ENCODE results near the gene TRAPPC10. TPM values are rescaled to one million over a fixed set of nuclear protein-coding genes. Genes with fewer than 3 reads are reported as not detected.

The TRAPPC10 gene
- total and polyA plus RNA-seq, 2 experiments from 2014 or later, result 12.9 to 16.6 TPM

GRCh38 chr21:44076316-44076715 lies 64.2 kb downstream of the TRAPPC10 start:
- H3K9me3 ChIP-seq (ENCODE audit: low read depth), result no peaks in the 10 kb centered on the region
- H4K20me1 ChIP-seq (ENCODE audit: insufficient read depth, poor library complexity, severe bottlenecking), result no peaks in the 10 kb centered on the region
- no peaks in the 10 kb centered on the region for H3K79me2 ChIP-seq
- H3K36me3 ChIP-seq (replicated peaks; ENCODE audit: insufficient read depth, low read depth), result no peaks in the 10 kb centered on the region
- no peak overlapping the region for H3K4me2 ChIP-seq
- H3K9me2 ChIP-seq (replicated peaks; ENCODE audit: insufficient read depth), result no peaks in the 10 kb centered on the region
- H3K4me3 ChIP-seq, result no peak overlapping the region
- WGBS (ENCODE audit: low lambda C conversion rate, missing lambda C conversion rate), result 94% methylated on average over 5 of the region's 5 CpGs
- H3K27ac ChIP-seq, result no peak overlapping the region
- no peak for DNase-seq (ENCODE audit: low spot score)
- TF ChIP-seq EZH2 (IDR thresholded peaks at IDR 0.05; ENCODE audit: borderline replicate concordance) (no peak), EZH2phosphoT487 (IDR thresholded peaks at IDR 0.05; ENCODE audit: low read depth, severe bottlenecking, unreplicated experiment) (no peak), CTCF (IDR thresholded peaks at IDR 0.05; ENCODE audit: poor library complexity) (no peak)
- no peak overlapping the region for H2AFZ ChIP-seq
- H3K27me3 ChIP-seq, result no peaks in the 10 kb centered on the region
- no peaks in the 10 kb centered on the region for H3K4me1 ChIP-seq (ENCODE audit: insufficient read depth)

- H3K36me3 ChIP-seq (replicated peaks; ENCODE audit: insufficient read depth, low read depth), result no peaks in the 10 kb centered on the region
Observed at GRCh38 chr21:44078411-44078981, 66.4 kb downstream of the TRAPPC10 start.

GRCh38 chr21:44079446-44079845 lies 67.3 kb downstream of the TRAPPC10 start:
- H4K20me1 ChIP-seq (ENCODE audit: insufficient read depth, poor library complexity, severe bottlenecking), result no peaks in the 10 kb centered on the region
- H3K9me2 ChIP-seq (replicated peaks; ENCODE audit: insufficient read depth), result no peaks in the 10 kb centered on the region
- TF ChIP-seq CTCF (IDR thresholded peaks at IDR 0.05; ENCODE audit: poor library complexity) (no peak), EZH2phosphoT487 (IDR thresholded peaks at IDR 0.05; ENCODE audit: low read depth, severe bottlenecking, unreplicated experiment) (no peak), EZH2 (IDR thresholded peaks at IDR 0.05; ENCODE audit: borderline replicate concordance) (no peak)
- H3K4me2 ChIP-seq, result no peak overlapping the region
- no peaks in the 10 kb centered on the region for H3K79me2 ChIP-seq
- no peaks in the 10 kb centered on the region for H3K27me3 ChIP-seq
- no peak overlapping the region for H3K4me3 ChIP-seq
- no peak for DNase-seq (ENCODE audit: low spot score)
- no peak overlapping the region for H3K27ac ChIP-seq
- no peaks in the 10 kb centered on the region for H3K36me3 ChIP-seq (replicated peaks; ENCODE audit: insufficient read depth, low read depth)
- H3K4me1 ChIP-seq (ENCODE audit: insufficient read depth), result peaks cover 9% of the 10 kb centered on the region
- 95% methylated on average over 3 of the region's 3 CpGs for WGBS (ENCODE audit: low lambda C conversion rate, missing lambda C conversion rate)
- H2AFZ ChIP-seq, result no peak overlapping the region
- H3K9me3 ChIP-seq (ENCODE audit: low read depth), result no peaks in the 10 kb centered on the region

More at GRCh38 chr21:44078411-44078981, 66.4 kb downstream of the TRAPPC10 start:
- Histone ChIP-seq H3K9me3 (ENCODE audit: low read depth) (no peaks in the 10 kb centered on the region), H3K4me1 (ENCODE audit: insufficient read depth) (peaks cover 3% of the 10 kb centered on the region), H3K9me2 (replicated peaks; ENCODE audit: insufficient read depth) (no peaks in the 10 kb centered on the region), H3K27me3 (no peaks in the 10 kb centered on the region), H4K20me1 (ENCODE audit: insufficient read depth, poor library complexity, severe bottlenecking) (no peaks in the 10 kb centered on the region), H3K27ac (no peak overlapping the region), H3K79me2 (no peaks in the 10 kb centered on the region), H3K4me3 (no peak overlapping the region), H2AFZ (no peak overlapping the region), H3K4me2 (no peak overlapping the region)
- TF ChIP-seq CTCF (IDR thresholded peaks at IDR 0.05; ENCODE audit: poor library complexity) (no peak), EZH2 (IDR thresholded peaks at IDR 0.05; ENCODE audit: borderline replicate concordance) (no peak), EZH2phosphoT487 (IDR thresholded peaks at IDR 0.05; ENCODE audit: low read depth, severe bottlenecking, unreplicated experiment) (no peak)
- 90% methylated on average over 5 of the region's 5 CpGs for WGBS (ENCODE audit: low lambda C conversion rate, missing lambda C conversion rate)
- DNase-seq (ENCODE audit: low spot score), result no peak

Measured in hepatocyte (in vitro differentiated cells).